HEK293 (cell line): ENCODE results near the gene PRR35.

Experiments
- SCRT1 ChIP-seq: fragments of 450-650 bp; formaldehyde crosslinking; IDR thresholded peaks from 2 replicates; pipeline ENCODE4 v1.5.1; 2016; ENCODE audit warnings: missing biosample characterization, missing genetic modification characterization, borderline replicate concordance
- ZBTB21 ChIP-seq: fragments of 450-650 bp; formaldehyde crosslinking; IDR thresholded peaks from 2 replicates; pipeline ENCODE4 v1.5.1; 2017; ENCODE audit warnings: missing biosample characterization, missing genetic modification characterization
- ZBTB26 ChIP-seq: fragments of 450-650 bp; formaldehyde crosslinking; optimal IDR thresholded peaks from 2 replicates; pipeline ENCODE3; 2016; ENCODE audit warnings: missing biosample characterization, mild to moderate bottlenecking, missing genetic modification characterization
- ZNF155 ChIP-seq: fragments of 450-650 bp; formaldehyde crosslinking; IDR thresholded peaks from 2 replicates; pipeline ENCODE4 v1.5.1; 2016; ENCODE audit warnings: missing biosample characterization, missing genetic modification characterization
- ZNF311 ChIP-seq: fragments of 450-650 bp; formaldehyde crosslinking; IDR thresholded peaks from 2 replicates; pipeline ENCODE4 v1.5.1; 2017; ENCODE audit warnings: missing biosample characterization, missing genetic modification characterization, borderline replicate concordance
- ZNF416 ChIP-seq: fragments of 450-650 bp; formaldehyde crosslinking; IDR thresholded peaks from 2 replicates; pipeline ENCODE4 v1.5.1; 2016; ENCODE audit warnings: missing biosample characterization, missing genetic modification characterization
- ZSCAN30 ChIP-seq: fragments of 450-650 bp; IDR thresholded peaks from 2 replicates; pipeline ENCODE4 v1.5.1; 2018; ENCODE audit warnings: missing biosample characterization, mild to moderate bottlenecking, missing genetic modification characterization, moderate library complexity
- TF ChIP-seq, protein P1 (sequence below): fragments of 450-650 bp; formaldehyde crosslinking; IDR thresholded peaks from 2 replicates; pipeline ENCODE4 v1.5.1; 2016; ENCODE audit warnings: missing biosample characterization, missing genetic modification characterization

- TF ChIP-seq SCRT1 (tag by site-specific recombination) (no peak), ZNF416 (tag by site-specific recombination) (no peak), ZNF311 (tag by site-specific recombination) (no peak), ZSCAN30 (no peak), ZNF155 (no peak), ZBTB26 (tag by site-specific recombination) (peak; percentile 41), ZBTB21 (tag by site-specific recombination) (no peak)
- TF ChIP-seq, protein P1, sequence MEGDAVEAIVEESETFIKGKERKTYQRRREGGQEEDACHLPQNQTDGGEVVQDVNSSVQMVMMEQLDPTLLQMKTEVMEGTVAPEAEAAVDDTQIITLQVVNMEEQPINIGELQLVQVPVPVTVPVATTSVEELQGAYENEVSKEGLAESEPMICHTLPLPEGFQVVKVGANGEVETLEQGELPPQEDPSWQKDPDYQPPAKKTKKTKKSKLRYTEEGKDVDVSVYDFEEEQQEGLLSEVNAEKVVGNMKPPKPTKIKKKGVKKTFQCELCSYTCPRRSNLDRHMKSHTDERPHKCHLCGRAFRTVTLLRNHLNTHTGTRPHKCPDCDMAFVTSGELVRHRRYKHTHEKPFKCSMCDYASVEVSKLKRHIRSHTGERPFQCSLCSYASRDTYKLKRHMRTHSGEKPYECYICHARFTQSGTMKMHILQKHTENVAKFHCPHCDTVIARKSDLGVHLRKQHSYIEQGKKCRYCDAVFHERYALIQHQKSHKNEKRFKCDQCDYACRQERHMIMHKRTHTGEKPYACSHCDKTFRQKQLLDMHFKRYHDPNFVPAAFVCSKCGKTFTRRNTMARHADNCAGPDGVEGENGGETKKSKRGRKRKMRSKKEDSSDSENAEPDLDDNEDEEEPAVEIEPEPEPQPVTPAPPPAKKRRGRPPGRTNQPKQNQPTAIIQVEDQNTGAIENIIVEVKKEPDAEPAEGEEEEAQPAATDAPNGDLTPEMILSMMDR (tag by site-specific recombination), result no peak
These were observed 2.1 kb downstream of the PRR35 start for GRCh38 chr16:561957-562938.
